Endothelial cell of hepatic sinusoid (primary cell): Measurements from ENCODE around the gene HSPA4L.

ENCODE experiments used
- in situ Hi-C: cut with HindIII; loops from 2 replicates; pipeline ENCODE4 v1.10.0; 2017; ENCODE audit warnings: low sequenced_read_pairs

The HSPA4L gene

GRCh38 chr4:127782275-127783025, at the start of gene HSPA4L:
TSS of gene HSPA4L (plus strand) at chr4:127782322. CDS start at chr4:127782551, 229 bp downstream.
- in situ Hi-C loops, result no loop called here

DNA sequence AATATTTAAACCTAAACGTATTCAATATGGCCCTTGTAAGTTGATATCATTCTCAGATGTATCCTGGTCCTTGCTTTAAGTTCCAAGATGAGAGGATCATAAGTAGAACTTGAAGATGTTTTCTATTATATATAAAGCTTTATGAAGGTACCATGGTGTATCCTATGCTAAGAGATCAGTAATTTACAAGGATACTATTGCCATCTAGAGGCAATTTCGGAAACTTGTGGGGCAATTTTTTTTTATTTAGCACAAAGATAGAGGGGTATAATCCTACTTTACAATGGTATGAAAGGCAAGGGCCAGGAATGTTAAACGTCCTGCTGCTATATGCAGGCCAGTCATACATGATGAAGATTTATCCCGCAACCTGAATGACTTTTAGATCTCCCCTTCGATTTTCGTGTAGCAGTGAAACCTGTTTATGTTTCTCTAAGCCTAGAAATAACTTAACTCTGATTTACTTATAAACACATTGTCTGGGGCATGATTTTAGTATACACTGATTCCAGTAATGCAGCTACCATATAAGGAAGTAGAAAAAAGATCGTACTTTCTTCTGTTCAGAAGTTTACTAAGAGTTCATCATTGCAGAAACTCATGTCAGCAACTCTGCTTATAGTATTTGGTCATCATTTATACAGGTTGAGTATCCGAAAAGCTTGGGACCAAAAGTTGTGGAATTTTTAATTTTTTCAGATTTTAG, 49.3 kb upstream of the HSPA4L start:
- in situ Hi-C loops, result no loop called here

DNA sequence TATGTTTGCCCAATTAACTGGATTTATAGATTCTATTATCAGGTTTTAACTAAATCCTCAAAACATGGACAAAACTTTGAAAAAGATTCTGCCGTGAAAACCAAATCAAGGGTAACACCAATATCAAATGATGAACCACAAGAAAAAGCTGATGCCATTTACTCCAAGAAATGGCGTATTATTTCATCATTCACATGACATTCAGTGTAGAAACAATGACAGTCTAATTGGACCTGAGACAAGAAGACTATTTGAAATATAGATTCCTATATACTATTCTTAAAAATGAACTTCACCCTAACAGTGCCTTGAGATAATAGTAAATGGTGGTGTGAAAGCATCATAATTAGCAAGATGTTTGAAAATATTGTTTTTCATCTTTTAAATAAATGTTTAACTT, 47.1 kb upstream of the HSPA4L start:
- in situ Hi-C loops, result no loop called here

DNA sequence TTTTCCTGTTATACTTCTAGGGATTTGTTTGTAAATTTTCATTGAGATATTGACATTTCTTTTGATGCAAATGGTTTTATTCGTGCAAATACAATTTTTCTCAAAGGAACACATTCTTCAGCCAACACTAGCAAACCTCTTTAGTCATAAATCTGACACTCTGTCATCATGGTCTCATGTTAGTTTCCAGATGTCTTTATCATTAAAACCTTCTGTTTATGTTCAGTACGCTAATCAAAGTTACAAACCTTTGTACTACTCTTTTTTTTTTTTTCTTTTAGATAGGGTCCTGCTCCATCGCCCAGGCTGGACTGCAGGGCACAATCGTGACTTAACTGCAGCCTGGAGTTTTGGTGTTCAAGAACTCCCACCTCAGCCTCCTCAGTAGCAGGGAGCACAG, 44.8 kb upstream of the HSPA4L start:
- in situ Hi-C loops, result no loop called here

- in situ Hi-C loops, result no loop called here
Observed at GRCh38 chr4:127741247-127741646, 40.9 kb upstream of the HSPA4L start.

DNA sequence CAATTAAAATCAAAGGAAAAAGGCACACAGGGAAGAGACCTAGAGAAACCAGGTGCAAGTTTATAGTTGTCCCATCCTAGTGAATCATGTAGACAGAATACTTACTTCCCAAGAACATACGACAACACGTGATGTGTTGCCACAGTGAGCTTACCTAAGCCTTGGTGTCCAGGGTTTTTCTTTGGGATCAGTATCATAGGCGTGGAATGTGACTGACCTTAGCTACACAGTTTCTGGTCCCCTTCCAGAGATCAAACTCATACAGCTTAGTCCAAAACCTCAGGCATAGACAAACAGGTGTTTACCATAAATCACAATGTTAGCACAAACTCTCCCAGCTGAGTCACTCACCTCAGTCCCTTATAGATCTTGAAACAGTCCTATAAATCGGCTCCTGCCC, 34.2 kb upstream of the HSPA4L start:
- in situ Hi-C loops, result no loop called here

- in situ Hi-C loops, result no loop called here
Observed at GRCh38 chr4:127748957-127749356, 33.2 kb upstream of the HSPA4L start.

DNA sequence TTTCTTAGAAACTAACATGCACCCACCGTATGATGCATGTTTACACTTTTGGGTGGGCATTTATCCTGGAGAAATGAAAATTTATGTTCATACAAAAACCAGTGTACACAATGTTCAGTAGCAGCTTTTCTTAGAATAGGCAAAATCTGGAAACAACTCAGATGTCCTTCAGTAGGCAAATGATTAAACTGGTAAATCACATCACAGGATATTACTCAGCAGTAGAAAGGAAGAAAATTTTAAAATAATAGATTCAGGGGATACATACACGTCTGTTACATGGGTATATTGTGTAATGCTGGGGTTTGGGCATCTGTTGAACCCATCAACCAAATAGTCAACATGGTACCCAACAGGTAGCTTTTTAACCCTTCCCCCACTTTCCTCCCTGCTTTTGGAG, 25.2 kb upstream of the HSPA4L start:
- in situ Hi-C loops, result no loop called here

GRCh38 chr4:127759228-127759820, 22.8 kb upstream of the HSPA4L start:
- in situ Hi-C loops, result no loop called here

DNA sequence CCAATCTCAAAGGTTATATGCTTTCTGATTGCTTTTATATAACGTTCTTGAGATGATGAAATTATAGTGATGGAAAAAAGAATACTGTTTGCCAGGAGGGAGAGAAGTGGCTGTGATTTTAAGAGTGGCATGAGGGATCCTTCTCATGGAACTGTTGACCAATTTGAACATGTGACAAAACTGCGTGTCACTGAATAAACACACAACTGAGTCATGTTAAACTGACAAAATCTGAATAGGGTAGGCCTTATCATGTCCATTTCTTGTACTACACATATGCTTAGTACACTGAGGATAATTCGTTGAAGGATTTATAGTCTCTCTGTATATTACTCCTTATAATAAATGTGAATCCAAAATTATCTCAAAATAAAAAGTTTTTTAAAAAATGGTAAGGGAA, 22.2 kb upstream of the HSPA4L start:
- in situ Hi-C loops, result no loop called here

GRCh38 chr4:127771535-127772275, 10.4 kb upstream of the HSPA4L start:
- in situ Hi-C loops, result no loop called here

DNA sequence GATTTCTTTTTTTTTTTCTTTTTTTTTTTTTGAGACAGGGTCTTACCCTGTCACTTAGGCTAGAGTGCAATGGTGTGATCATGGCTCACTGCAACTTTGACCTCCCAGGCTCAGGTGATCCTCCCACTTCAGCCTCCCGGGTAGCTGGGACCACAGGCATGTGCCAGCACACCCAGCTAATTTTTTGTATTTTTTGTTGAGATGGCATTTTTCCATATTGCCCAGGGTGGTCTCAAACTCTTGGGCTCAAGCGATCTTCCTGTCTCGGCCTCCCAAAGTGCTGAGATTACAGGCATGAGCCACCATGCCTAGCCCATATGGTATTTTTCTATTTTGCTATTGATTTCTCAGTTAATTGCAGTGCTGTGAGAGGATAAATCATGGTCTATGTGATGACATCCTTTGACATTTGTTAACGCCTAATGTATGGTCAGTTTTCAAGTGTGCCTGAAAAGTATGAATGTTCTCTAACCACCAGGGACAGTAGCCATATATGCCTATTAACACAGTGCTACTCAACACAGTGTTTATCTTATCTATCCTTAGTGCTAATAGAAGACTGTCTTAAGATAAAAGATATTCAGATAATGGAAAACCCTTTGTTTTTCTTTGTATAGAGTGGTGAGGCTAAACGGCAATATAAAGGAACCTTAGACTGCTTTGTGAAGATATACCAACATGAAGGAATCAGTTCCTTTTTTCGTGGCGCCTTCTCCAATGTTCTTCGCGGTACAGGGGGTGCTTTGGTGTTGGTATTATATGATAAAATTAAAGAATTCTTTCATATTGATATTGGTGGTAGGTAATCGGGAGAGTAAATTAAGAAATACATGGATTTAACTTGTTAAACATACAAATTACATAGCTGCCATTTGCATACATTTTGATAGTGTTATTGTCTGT, 9.1 kb upstream of the HSPA4L start:
- in situ Hi-C loops, result no loop called here

GRCh38 chr4:127775843-127776242, 6.3 kb upstream of the HSPA4L start:
- in situ Hi-C loops, result no loop called here

- in situ Hi-C loops, result no loop called here
Observed at GRCh38 chr4:127776620-127777019, 5.5 kb upstream of the HSPA4L start.

- in situ Hi-C loops, result no loop called here
Observed at GRCh38 chr4:127777487-127777886, 4.6 kb upstream of the HSPA4L start.

GRCh38 chr4:127778102-127778501, 4.0 kb upstream of the HSPA4L start:
- in situ Hi-C loops, result no loop called here

DNA sequence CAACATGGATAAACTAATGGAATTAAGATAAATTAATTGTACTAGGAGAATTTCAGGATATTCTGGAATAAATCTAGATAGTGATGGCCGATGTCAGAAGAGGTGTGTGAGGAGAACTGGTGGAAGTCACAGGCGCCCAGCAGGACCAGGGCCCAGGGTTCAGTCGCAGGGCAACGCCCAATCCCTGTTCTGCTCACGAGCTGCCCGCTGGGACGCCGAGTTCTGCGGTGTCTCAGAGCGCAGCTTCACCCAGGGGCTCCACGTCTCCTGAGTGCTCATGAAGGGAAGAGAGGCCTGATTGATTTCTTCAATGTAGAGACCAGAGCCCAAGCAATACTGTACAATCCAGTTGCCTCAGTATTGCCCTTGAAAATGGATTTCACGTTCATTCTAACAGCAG, 1.5 kb upstream of the HSPA4L start:
- in situ Hi-C loops, result no loop called here

GRCh38 chr4:127781300-127782024, 660 bp upstream of the HSPA4L start:
- in situ Hi-C loops, result no loop called here

DNA sequence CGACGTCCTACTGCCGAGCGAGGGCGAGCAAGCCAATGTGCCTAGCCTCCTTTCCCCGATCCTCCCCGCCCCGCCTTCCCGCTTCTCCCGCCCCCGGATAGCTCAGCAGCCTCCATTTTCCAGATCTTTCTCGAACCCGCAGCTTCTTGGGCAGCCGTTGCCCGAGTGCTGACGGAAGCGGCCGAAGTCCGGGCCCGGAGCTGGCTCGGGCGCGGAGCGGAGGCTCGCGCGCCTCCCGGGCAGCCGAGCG, 172 bp upstream of the HSPA4L start:
- in situ Hi-C loops, result no loop called here
